Body of pancreas (tissue), 4 donors: ENCODE measurements around the gene C17orf78. TPM values are rescaled to one million over a fixed set of nuclear protein-coding genes. Genes with fewer than 3 reads are reported as not detected.

Experiments used
- ATAC-seq: fragments of 150-250 bp; one replicate; pipeline ENCODE4 v1.9.1; 2016
- DNase-seq, 4 donors: peaks; one replicate each; pipeline ENCODE4 v3.0.0-alpha.2; 2019
- H3K27ac ChIP-seq, 4 donors: fragments of 200-600 bp; sonication (generic); 1 replicate in 3 of 4; 2 replicates in 1 of 4; pipeline versions ENCODE4 v1.5.1 to v1.6.1; 2016 to 2019; ENCODE audit warnings: mild to moderate bottlenecking in 1 of 4, mixed read lengths in 1 of 4, moderate library complexity in 1 of 4
- H3K27me3 ChIP-seq, 2 donors: fragments of 200-600 bp; sonication (generic); one replicate each; pipeline ENCODE4 v1.6.0; 2016; ENCODE audit warnings: mild to moderate bottlenecking in 1 of 2
- H3K36me3 ChIP-seq, 2 donors: fragments of 200-600 bp; sonication (generic); replicated peaks in 1 of 2; 2 replicates each; pipeline ENCODE4 v1.5.1; 2016; ENCODE audit warnings: low read depth in 2 of 2; ENCODE audit not compliant: insufficient read depth in 1 of 2
- H3K4me1 ChIP-seq: fragments of 200-600 bp; sonication (generic); one replicate; pipeline ENCODE4 v1.6.0; 2016
- H3K4me3 ChIP-seq, 2 donors: fragments of 200-600 bp; sonication (generic); 1 replicate in 1 of 2; 2 replicates in 1 of 2; pipeline ENCODE4 v1.5.1; 2016 to 2019
- H3K9me3 ChIP-seq, 3 donors: fragments of 200-600 bp; sonication (generic); 1 replicate in 2 of 3; 2 replicates in 1 of 3; pipeline ENCODE4 v1.5.1; 2016
- POLR2A ChIP-seq, 3 donors: fragments of 450-650 bp; IDR thresholded peaks; one replicate each; pipeline ENCODE4 v1.6.1; 2016; ENCODE audit warnings: antibody characterized with exemption in 3 of 3, mild to moderate bottlenecking in 2 of 3
- WGBS, 2 donors: methylation state at CpG; one replicate each; pipeline ENCODE4 v1.1.5; 2017; 5-methylcytosine and 5-hydroxymethylcytosine counted together
- intact Hi-C: fragments of 100-400 bp; cut with DNase I; formaldehyde crosslinking; loops from one replicate; pipeline ENCODE4 v1.15.1; 2023
- total RNA-seq, 2 donors: library from RNA; depleted of rRNA; stranded (reverse); fragments of >200 nt; gene quantifications; one replicate each; pipeline ENCODE4 v1.1.0, GENCODE V29; 2016
- TF ChIP-seq, protein P1 (sequence below), 7 experiments: fragments of 450-650 bp in 4 of 7; fragments of 200-600 bp in 3 of 7; sonication (generic) in 3 of 7; IDR thresholded peaks; one replicate each; pipeline ENCODE4 v1.5.1; 2016 to 2019; ENCODE audit warnings: antibody characterized with exemption in 7 of 7

The C17orf78 gene
- total RNA-seq, 2 donors from 2014 or later, result not detected

DNA sequence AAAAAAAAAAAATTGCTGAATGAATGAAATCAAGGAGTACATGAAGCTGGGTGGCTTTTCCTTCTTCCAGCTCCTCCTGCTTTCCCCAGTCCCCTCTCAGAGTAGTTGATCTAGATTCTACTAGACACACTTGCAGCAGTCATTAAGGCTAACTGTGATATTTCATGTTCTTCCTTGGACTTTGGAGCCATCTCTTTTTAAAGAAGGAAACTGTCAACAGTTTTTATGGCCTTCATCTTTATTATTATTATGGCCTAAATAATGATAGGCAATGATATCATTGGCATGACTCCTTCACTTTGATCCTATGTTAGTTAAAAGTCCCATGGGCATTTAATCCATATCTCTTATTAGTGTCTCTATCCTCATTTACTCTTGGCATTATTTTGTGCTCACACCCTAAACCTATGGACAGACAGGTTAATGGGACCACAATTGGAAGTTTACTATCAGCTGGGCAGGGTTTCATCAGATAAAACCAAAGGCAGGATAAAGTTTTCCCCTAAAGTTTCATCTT, 9.7 kb downstream of the C17orf78 start:
- intact Hi-C loops, result no loop called here
- ATAC-seq (no peak), DNase-seq (no peak)
- no peaks in the 10 kb centered on the region for H3K4me1 ChIP-seq
- no peaks in the 10 kb centered on the region for H3K36me3 ChIP-seq
- H3K9me3 ChIP-seq, result no peaks in the 10 kb centered on the region
- no peaks in the 10 kb centered on the region for H3K27me3 ChIP-seq
- H3K27ac ChIP-seq, result no peak overlapping the region
- no peak for TF ChIP-seq POLR2A (IDR thresholded peaks at IDR 0.05)
- TF ChIP-seq, protein P1, sequence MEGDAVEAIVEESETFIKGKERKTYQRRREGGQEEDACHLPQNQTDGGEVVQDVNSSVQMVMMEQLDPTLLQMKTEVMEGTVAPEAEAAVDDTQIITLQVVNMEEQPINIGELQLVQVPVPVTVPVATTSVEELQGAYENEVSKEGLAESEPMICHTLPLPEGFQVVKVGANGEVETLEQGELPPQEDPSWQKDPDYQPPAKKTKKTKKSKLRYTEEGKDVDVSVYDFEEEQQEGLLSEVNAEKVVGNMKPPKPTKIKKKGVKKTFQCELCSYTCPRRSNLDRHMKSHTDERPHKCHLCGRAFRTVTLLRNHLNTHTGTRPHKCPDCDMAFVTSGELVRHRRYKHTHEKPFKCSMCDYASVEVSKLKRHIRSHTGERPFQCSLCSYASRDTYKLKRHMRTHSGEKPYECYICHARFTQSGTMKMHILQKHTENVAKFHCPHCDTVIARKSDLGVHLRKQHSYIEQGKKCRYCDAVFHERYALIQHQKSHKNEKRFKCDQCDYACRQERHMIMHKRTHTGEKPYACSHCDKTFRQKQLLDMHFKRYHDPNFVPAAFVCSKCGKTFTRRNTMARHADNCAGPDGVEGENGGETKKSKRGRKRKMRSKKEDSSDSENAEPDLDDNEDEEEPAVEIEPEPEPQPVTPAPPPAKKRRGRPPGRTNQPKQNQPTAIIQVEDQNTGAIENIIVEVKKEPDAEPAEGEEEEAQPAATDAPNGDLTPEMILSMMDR (IDR thresholded peaks at IDR 0.05), result no peak
- no peak overlapping the region for H3K4me3 ChIP-seq

DNA sequence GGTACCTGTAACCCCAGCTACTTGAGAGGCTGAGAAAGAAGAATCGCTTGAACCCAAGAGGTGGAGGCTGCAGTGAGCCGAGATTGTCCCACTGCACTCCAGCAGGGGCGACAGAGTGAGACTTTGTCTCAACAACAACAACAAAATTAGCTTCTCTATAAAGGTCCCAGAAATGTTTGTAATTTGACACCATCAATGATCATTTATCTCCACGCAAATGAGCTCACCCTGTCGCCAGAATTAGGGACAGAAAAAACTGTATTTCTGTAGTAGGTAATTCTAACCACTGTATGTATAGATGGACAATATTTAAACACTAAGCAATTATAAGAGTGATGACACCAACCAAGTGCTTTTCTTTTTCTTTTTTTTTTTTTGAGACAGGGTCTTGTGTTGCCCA, 10.7 kb downstream of the C17orf78 start:
- intact Hi-C loops, result no loop called here
- no peaks in the 10 kb centered on the region for H3K9me3 ChIP-seq
- 89% methylated on average over 5 of the region's 5 CpGs for WGBS, 2 donors
- no peaks in the 10 kb centered on the region for H3K27me3 ChIP-seq
- no peaks in the 10 kb centered on the region for H3K36me3 ChIP-seq
- no peaks in the 10 kb centered on the region for H3K4me1 ChIP-seq
- H3K27ac ChIP-seq, result no peak overlapping the region
- ATAC-seq (no peak), DNase-seq (no peak)
- TF ChIP-seq, protein P1 (IDR thresholded peaks at IDR 0.05), result no peak
- TF ChIP-seq POLR2A (IDR thresholded peaks at IDR 0.05), result no peak
- H3K4me3 ChIP-seq, result no peak overlapping the region

DNA sequence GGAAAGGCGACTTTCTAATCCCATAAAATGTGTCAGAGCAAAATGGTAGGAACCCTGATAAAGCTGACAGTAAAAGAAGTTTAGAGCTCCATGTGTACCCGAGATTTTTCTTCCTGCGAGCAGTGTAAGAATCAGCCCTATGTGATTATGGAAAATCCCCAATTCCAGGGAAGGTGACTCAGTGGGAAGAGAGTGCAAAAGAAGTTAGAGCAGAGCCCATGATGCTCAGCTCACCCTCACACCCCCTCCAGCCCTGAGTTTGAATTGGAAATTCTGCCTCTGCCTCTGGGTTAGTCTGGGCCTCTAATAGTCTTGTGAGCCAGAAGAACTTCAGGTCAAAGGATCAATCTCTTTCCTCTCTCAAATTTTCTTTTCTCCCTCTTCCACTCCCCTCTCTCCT, 12.5 kb downstream of the C17orf78 start:
- WGBS, 2 donors, result 84 to 98% methylated on average over 3 of the region's 3 CpGs
- Histone ChIP-seq H3K27ac (no peak overlapping the region), H3K4me1 (peaks cover 7% of the 10 kb centered on the region), H3K4me3 (no peak overlapping the region), H3K27me3 (no peaks in the 10 kb centered on the region), H3K36me3 (no peaks in the 10 kb centered on the region), H3K9me3 (no peaks in the 10 kb centered on the region)
- TF ChIP-seq, protein P1 (IDR thresholded peaks at IDR 0.05), result no peak
- TF ChIP-seq POLR2A (IDR thresholded peaks at IDR 0.05), result no peak
- ATAC-seq, result no peak
- intact Hi-C loops, result no loop called here
- no peak for DNase-seq

DNA sequence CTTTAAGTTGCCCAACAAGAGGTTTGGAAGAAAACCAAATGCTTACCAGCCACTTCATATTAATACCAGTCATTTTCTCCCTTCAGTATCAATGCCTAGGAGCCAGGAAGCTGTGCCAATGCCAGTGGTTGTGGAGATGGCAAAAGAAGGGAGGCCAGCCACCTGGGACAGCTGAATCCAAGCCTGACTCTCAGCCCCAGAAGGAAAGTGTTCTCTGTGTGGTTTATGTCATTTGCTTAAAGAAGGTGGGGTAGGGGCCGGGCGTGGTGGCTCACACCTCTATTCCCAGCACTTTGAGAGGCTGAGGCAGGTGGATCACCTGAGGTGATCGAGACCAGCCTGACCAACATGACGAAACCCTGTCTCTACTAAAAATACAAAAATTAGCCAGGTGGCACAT, 13.4 kb downstream of the C17orf78 start:
- Histone ChIP-seq H3K27ac (no peak overlapping the region), H3K4me1 (peaks cover 7% of the 10 kb centered on the region), H3K36me3 (no peaks in the 10 kb centered on the region), H3K27me3 (no peaks in the 10 kb centered on the region), H3K9me3 (no peaks in the 10 kb centered on the region), H3K4me3 (no peak overlapping the region)
- DNase-seq (no peak), ATAC-seq (no peak)
- TF ChIP-seq, protein P1 (IDR thresholded peaks at IDR 0.05), result no peak
- no peak for TF ChIP-seq POLR2A (IDR thresholded peaks at IDR 0.05)
- WGBS, 2 donors, result 90 to 98% methylated on average over 4 of the region's 4 CpGs
- intact Hi-C loops, result no loop called here

DNA sequence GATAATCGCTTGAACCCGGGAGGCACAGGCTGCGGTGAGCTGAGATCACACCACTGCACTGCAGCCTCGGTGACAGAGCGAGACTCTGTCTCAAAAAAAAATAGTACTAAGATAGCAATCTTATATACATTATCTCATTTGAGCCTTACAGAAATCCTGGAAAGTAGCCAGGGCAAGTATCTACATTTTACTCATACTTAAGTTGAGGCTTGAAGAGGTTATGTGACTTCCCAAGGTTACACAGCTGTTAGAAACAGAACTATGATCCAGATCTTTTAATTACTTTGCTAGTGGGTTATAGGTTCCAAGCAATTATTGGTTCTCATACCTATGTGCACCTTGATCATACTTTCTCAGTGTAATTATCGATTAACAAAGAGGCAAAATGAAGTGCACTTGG, 15.4 kb downstream of the C17orf78 start:
- peaks cover 7% of the 10 kb centered on the region for H3K4me1 ChIP-seq
- TF ChIP-seq, protein P1 (IDR thresholded peaks at IDR 0.05), result no peak
- no peak for TF ChIP-seq POLR2A (IDR thresholded peaks at IDR 0.05)
- DNase-seq (no peak), ATAC-seq (no peak)
- no peaks in the 10 kb centered on the region for H3K9me3 ChIP-seq
- no peaks in the 10 kb centered on the region for H3K27me3 ChIP-seq
- intact Hi-C loops, result no loop called here
- WGBS, 2 donors, result 90 to 92% methylated on average over 6 of the region's 6 CpGs
- no peak overlapping the region for H3K27ac ChIP-seq
- H3K36me3 ChIP-seq, result no peaks in the 10 kb centered on the region
- no peak overlapping the region for H3K4me3 ChIP-seq
